SH-SY5Y (cell line): ENCODE results near the gene KCND1.

Source experiments
- GATA2 ChIP-seq: IDR thresholded peaks from 2 replicates; pipeline ENCODE4 v1.6.1; 2011; ENCODE audit warnings: mild to moderate bottlenecking, low read depth, low read length
- GATA3 ChIP-seq: IDR thresholded peaks from 2 replicates; pipeline ENCODE4 v1.6.1; 2011; ENCODE audit warnings: low read depth, mild to moderate bottlenecking, low read length, moderate library complexity

DNA sequence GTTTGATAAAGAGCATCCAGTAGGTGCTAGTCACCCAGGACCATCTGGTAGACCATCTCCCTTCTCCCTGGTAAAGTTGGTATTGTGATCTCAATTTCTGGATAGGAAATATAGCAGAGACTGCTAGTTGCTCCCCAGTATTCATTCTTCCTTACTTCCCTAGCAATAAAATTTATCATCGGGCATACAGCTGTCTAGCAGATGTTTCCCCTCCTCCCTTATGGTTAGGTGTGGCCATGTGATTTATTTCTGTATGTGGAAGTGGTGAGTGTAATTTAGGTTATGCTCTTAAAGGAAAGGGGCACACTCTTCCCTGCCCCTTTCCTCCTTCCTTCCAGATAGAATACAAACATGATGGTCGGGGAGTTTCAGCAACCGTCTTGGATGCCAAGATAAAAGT, 12.3 kb upstream of the KCND1 start:
- TF ChIP-seq GATA2: no peak
- no peak for TF ChIP-seq GATA3
